Measurements from ENCODE around the gene PCDHGB2.
A peak's percentile ranks its signal among the peaks of the same experiment; 100 is the strongest.
"Not testable (repeated sequence)": the region's sequence is repeated elsewhere in the genome, so short reads cannot be mapped to it uniquely, and the experiment has no call there.

Gene PCDHGB2

DNA sequence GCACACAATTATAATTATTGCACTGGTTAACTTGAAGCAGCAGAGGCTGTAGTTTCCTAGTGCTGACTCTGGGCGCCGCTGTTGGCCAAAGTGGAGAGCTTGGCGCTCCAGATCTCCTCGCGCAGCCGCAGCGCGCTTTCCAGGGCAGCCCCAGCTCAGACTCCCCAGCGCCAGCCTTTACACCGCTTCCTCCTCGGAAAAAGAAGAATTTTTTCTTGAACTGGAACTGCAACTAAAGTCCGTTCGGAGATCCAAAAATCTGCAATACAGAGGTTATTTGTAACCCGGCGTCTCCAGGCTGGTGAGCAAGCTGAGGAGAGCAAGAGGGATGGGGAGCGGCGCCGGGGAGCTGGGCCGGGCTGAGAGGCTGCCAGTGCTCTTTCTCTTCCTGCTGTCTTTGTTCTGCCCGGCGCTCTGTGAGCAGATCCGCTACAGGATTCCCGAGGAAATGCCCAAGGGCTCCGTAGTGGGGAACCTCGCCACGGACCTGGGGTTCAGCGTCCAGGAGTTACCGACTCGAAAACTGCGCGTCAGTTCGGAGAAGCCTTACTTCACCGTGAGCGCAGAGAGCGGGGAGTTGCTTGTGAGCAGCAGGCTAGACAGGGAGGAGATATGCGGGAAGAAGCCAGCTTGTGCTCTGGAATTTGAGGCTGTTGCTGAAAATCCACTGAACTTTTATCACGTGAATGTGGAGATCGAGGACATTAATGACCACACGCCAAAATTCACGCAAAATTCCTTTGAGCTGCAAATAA lies 27.9 kb downstream of the PCDHGB2 start, which contains the start of gene PCDHGB4:
PCDHGB4 (plus strand) TSS at position 142 of the 755 bp plus-strand sequence; CDS start at position 329, 187 bp downstream.
- DNase-seq = peak in 1 of 2 donors; percentile 41

DNA sequence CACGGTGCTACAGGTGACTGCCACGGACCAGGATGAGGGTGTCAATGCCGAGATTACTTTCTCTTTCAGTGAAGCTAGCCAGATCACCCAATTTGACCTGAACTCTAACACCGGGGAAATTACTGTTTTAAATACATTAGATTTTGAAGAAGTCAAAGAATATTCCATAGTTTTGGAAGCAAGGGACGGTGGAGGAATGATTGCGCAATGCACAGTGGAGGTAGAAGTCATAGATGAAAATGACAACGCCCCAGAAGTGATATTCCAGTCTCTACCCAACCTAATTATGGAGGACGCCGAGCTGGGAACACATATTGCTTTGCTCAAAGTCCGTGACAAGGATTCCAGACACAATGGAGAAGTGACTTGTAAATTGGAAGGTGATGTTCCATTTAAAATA lies 28.9 kb downstream of the PCDHGB2 start:
- DNase-seq = no peak

DNA sequence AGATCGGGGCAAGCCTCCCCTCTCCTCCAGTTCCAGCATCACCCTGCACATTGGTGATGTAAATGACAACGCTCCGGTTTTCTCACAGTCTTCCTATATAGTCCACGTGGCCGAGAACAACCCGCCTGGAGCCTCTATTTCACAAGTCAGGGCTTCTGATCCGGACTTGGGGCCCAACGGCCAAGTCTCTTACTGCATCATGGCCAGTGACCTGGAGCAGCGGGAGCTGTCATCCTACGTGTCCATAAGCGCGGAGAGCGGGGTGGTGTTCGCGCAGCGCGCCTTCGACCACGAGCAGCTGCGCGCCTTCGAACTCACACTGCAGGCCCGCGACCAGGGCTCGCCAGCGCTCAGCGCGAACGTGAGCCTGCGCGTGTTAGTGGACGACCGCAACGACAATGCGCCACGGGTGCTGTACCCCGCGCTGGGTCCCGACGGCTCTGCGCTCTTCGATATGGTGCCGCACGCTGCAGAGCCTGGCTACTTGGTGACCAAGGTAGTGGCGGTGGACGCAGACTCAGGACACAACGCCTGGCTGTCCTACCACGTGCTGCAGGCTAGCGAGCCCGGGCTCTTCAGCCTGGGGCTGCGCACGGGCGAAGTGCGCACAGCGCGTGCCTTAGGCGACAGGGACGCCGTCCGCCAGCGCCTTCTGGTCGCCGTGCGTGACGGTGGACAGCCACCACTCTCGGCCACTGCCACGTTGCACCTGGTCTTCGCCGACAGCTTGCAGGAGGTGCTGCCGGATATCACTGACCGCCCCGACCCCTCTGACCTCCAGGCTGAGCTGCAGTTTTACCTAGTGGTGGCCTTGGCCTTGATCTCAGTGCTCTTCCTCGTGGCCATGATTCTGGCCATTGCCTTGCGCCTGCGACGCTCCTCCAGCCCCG lies 29.6 kb downstream of the PCDHGB2 start:
- DNase-seq = no peak

DNA sequence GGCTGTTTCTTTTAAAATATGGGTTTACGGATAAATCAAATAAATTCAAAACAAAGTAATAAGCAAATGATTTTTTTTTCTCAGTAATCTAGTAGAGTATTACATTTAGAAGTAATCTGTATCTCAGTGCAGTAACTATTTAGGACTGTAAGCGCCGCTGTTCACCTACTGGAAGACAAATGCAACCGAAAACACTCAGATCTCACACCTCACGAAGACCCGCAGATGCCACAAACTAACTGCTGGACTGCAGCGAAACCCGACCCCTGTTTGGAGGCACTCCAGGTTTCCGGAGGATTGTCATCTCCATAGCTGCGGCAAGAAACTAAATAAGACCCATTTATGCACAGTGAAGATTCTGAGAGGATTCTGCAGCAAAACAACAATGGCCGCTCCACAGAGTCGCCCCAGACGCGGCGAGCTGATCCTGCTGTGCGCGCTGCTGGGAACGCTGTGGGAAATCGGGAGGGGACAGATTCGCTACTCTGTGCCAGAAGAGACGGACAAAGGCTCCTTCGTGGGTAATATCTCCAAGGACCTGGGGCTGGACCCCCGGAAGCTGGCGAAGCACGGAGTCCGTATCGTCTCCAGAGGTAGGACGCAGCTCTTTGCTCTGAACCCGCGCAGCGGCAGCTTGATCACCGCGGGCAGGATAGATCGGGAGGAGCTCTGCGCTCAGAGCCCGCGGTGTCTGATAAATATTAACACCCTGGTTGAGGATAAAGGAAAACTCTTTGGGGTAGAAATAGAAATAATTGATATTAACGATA lies 32.8 kb downstream of the PCDHGB2 start, which contains the start of gene PCDHGA8:
PCDHGA8 (plus strand) TSS at position 205 of the 770 bp plus-strand sequence; CDS start at position 386, 181 bp downstream.
- no peak for DNase-seq

DNA sequence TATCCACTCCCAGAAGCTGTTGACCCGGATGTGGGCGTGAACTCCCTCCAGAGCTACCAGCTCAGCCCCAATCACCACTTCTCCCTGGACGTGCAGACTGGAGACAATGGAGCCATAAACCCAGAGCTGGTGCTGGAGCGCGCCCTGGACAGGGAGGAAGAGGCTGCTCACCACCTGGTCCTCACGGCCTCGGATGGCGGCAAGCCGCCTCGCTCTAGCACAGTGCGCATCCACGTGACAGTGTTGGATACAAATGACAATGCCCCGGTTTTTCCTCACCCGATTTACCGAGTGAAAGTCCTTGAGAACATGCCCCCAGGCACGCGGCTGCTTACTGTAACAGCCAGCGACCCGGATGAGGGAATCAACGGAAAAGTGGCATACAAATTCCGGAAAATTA lies 33.5 kb downstream of the PCDHGB2 start:
- no peak for DNase-seq

GRCh38 chr5:141394401-141395187 lies 34.8 kb downstream of the PCDHGB2 start:
- DNase-seq = not testable (repeated sequence)

- DNase-seq = peak; percentile 41 to 61
Measured at GRCh38 chr5:141397756-141398551, 38.2 kb downstream of the PCDHGB2 start, which contains the start of gene PCDHGB5. Gene PCDHGB5 (plus strand): TSS chr5:141397947. CDS start chr5:141398128, 181 bp downstream.

DNA sequence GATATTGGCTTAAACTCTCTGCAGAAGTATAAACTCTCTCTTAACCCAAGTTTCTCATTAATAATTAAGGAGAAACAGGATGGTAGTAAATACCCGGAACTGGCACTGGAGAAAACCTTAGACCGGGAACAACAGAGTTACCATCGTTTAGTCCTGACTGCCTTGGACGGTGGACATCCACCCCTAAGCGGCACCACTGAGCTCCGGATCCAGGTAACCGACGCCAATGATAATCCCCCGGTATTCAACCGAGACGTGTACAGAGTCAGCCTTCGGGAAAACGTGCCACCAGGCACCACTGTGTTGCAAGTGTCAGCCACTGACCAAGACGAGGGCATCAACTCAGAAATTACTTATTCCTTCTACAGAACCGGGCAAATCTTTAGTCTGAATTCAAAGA lies 38.8 kb downstream of the PCDHGB2 start:
- no peak for DNase-seq

DNA sequence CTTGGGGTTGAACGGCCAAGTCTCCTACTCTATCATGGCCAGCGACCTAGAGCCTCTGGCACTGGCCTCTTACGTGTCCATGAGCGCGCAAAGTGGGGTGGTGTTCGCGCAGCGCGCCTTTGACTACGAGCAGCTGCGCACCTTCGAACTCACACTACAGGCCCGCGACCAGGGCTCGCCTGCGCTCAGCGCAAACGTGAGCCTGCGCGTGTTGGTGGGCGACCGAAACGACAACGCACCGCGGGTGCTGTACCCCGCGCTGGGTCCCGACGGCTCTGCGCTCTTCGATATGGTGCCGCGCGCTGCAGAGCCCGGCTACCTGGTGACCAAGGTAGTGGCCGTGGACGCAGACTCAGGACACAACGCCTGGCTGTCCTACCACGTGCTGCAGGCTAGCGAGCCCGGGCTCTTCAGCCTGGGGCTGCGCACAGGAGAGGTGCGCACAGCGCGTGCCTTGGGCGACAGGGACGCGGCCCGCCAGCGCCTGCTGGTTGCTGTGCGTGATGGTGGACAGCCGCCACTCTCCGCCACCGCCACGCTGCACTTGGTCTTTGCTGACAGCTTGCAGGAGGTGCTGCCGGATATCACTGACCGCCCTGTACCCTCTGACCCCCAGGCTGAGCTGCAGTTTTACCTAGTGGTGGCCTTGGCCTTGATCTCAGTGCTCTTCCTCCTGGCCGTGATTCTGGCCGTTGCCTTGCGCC lies 39.9 kb downstream of the PCDHGB2 start:
- no peak for DNase-seq

DNA sequence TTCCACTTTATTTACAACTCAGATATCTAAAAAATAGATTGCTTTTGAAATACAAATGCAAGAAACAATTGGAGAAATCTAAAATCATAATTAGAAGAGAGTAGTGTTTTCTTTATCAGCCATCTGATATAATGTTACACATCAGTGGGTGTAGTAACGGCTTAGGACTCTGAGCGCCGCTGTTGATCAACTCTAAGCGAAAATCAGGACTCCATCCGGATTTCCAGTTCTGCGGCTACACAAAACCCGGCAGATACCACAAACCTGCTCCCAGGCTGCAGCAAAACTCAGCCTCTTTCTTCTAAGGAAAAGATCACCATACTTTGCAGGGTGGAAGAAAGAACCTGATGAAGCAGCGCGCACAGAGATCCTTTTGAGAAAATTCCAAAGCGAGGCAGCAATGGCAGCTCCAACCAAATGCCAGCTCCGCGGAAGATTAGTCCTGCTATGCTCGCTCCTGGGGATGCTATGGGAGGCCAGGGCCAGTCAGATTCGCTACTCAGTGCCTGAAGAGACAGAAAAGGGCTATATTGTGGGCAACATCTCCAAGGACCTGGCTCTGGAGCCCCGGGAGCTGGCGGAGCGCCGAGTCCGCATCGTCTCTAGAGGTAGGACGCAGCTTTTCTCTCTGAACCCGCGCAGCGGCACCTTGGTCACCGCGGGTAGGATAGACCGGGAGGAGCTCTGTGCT lies 42.9 kb downstream of the PCDHGB2 start, which contains the start of gene PCDHGA9:
PCDHGA9 (plus strand) TSS at position 226 of the 691 bp plus-strand sequence; CDS start at position 401, 175 bp downstream.
- peak in 1 of 2 donors; percentile 33 for DNase-seq

DNA sequence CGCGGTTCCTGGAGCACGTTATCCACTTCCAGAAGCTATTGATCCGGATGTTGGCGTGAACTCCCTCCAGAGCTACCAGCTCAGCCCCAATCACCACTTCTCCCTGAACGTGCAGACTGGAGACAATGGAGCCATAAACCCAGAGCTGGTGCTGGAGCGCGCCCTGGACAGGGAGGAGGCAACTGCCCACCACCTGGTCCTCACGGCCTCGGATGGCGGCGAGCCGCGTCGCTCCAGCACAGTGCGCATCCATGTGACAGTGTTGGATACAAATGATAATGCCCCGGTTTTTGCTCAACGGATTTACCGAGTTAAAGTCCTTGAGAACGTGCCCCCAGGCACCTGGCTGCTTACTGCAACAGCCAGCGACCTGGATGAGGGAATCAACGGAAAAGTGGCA lies 43.6 kb downstream of the PCDHGB2 start:
- no peak for DNase-seq

- DNase-seq = peak; percentile 38 to 63
Measured at GRCh38 chr5:141407790-141408505, 48.2 kb downstream of the PCDHGB2 start, which contains the start of gene PCDHGB6. Gene PCDHGB6 (plus strand): TSS chr5:141408021. CDS start chr5:141408203, 182 bp downstream.

DNA sequence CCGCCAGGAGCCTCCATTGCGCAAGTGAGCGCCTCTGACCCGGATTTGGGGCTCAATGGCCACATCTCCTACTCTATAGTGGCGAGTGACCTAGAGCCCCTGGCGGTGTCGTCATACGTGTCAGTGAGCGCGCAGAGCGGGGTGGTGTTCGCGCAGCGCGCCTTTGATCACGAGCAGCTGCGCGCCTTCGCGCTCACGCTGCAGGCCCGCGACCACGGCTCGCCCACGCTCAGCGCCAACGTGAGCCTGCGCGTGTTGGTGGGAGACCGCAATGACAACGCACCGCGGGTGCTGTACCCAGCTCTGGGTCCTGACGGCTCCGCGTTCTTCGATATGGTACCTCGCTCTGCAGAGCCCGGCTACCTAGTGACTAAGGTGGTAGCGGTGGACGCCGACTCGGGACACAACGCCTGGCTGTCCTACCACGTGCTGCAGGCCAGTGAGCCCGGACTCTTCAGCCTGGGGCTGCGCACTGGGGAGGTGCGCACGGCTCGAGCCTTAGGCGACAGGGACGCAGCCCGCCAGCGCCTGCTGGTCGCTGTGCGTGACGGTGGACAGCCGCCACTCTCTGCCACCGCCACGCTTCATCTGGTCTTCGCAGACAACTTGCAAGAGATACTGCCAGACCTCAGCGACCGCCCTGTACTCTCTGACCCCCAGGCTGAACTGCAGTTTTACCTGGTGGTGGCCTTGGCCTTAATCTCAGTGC lies 50.0 kb downstream of the PCDHGB2 start:
- DNase-seq = no peak

GRCh38 chr5:141411575-141411974 lies 51.8 kb downstream of the PCDHGB2 start:
- DNase-seq = no peak
